NB4 (cell line): ENCODE results near the gene CFAP221.

Experiments used
- DNase-seq: peaks from one replicate; pipeline ENCODE4 v3.0.0; 2010; ENCODE audit warnings: low read depth
- H3K4me3 ChIP-seq: one replicate; pipeline ENCODE4 v1.5.1; 2011; ENCODE audit warnings: mild to moderate bottlenecking, low read depth, low read length, moderate library complexity
- MYC ChIP-seq: IDR thresholded peaks from 2 replicates; pipeline ENCODE4 v1.6.1; 2011; ENCODE audit warnings: low read depth, low read length
- POLR2A ChIP-seq: IDR thresholded peaks from 2 replicates; pipeline ENCODE4 v1.6.1; 2011; ENCODE audit warnings: mild to moderate bottlenecking; ENCODE audit not compliant: insufficient read length; ENCODE audit errors: extremely low read depth
- TF ChIP-seq, protein P1 (sequence below): IDR thresholded peaks from one replicate; pipeline ENCODE4 v1.5.1; 2012; ENCODE audit warnings: low read depth, low read length
- TF ChIP-seq, protein P2 (sequence below): IDR thresholded peaks from 2 replicates; pipeline ENCODE4 v1.6.1; 2011; ENCODE audit warnings: low read depth, low read length

The CFAP221 gene

DNA sequence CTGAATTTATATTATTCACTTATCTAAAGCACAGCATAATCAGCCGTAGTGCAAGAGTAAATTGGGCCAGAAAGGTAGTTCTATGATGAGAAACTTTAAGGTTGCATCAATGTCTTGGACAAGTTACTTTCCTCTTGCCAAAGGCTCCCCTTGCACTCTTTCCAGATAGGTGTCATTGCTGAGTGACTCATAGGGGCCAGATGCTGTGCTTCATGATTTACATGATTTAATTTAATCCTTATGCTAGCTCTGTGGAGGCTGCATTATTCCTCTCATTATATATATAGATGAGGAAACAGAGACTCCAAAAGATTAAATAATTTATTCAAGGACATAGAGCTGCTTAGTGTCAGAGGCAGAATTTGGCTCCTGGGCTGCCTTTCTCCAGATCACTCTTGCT lies 5.0 kb downstream of the CFAP221 start:
- TF ChIP-seq MYC: no peak
- TF ChIP-seq, protein P1, sequence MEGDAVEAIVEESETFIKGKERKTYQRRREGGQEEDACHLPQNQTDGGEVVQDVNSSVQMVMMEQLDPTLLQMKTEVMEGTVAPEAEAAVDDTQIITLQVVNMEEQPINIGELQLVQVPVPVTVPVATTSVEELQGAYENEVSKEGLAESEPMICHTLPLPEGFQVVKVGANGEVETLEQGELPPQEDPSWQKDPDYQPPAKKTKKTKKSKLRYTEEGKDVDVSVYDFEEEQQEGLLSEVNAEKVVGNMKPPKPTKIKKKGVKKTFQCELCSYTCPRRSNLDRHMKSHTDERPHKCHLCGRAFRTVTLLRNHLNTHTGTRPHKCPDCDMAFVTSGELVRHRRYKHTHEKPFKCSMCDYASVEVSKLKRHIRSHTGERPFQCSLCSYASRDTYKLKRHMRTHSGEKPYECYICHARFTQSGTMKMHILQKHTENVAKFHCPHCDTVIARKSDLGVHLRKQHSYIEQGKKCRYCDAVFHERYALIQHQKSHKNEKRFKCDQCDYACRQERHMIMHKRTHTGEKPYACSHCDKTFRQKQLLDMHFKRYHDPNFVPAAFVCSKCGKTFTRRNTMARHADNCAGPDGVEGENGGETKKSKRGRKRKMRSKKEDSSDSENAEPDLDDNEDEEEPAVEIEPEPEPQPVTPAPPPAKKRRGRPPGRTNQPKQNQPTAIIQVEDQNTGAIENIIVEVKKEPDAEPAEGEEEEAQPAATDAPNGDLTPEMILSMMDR: no peak
- TF ChIP-seq, protein P2, sequence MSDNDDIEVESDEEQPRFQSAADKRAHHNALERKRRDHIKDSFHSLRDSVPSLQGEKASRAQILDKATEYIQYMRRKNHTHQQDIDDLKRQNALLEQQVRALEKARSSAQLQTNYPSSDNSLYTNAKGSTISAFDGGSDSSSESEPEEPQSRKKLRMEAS: no peak
- TF ChIP-seq POLR2A: no peak

DNA sequence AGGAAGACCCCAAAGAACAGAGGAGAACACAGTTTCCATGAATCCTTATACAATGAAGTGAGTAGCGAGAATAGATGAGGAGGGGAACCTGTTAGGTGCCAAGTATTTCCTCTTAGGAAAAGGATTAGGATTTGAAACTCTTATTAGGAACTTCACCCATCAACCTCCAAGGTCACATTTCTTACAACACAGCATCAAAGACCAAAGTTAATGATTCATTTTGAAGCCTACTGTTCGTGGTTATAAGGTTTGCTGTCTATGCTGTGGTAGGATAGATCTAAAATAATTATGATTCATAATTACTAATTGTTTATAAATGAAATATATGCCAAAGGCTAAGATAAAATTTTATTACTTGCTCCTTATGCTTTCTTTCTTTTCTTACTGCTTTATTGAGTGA lies 6.1 kb downstream of the CFAP221 start:
- no peak for DNase-seq
- H3K4me3 ChIP-seq: no peak overlapping the region
- TF ChIP-seq, protein P2: no peak
- TF ChIP-seq, protein P1: no peak
- TF ChIP-seq POLR2A: no peak
- no peak for TF ChIP-seq MYC

More for the DNA sequence above, 5.0 kb downstream of the CFAP221 start:
- DNase-seq: no peak
- H3K4me3 ChIP-seq: no peak overlapping the region

DNA sequence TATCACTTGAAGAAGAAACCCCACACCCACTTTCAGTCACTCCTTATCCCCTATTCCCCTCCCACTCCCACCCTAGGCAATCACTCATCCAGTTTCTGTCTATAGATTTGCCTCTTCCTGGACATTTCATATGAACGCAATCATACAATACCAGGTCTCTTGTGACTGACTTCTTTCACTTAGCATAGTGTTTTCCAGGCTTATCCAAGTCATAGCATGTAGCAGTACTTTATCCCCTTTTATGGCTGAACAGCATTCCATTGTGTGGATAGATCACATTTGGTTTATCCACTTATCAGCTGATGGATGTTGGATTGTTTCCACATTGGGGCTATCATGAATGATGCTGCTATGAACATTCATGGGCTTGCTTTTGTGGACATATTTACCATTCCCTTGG lies 6.6 kb downstream of the CFAP221 start:
- H3K4me3 ChIP-seq: no peak overlapping the region
- DNase-seq: no peak

DNA sequence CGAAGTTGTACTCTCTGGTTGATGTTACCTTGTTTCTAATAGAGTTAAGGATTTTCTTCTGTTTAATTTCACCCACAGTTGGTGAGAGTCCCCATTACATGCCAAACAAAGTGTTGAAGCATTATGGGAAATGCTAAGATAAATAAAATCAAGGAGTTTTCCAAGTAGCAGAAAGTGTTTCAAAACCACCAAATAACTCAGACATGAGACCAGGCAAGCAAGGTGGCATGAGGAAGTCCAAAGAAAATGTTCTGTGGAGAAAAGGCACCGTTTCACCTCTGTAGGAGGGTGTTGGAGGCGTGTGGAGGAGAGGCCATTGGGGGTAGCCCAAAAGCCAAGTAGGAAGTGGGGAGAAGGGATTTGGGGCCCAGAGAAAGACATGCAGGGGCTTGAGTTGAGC lies 8.7 kb downstream of the CFAP221 start:
- no peak for TF ChIP-seq MYC
- TF ChIP-seq, protein P2: no peak
- no peak for TF ChIP-seq POLR2A
- TF ChIP-seq, protein P1: no peak
- H3K4me3 ChIP-seq: no peak overlapping the region
- no peak for DNase-seq

More for the DNA sequence above, 6.6 kb downstream of the CFAP221 start:
- TF ChIP-seq MYC (no peak), POLR2A (no peak)
- TF ChIP-seq, protein P2: no peak
- TF ChIP-seq, protein P1: no peak

DNA sequence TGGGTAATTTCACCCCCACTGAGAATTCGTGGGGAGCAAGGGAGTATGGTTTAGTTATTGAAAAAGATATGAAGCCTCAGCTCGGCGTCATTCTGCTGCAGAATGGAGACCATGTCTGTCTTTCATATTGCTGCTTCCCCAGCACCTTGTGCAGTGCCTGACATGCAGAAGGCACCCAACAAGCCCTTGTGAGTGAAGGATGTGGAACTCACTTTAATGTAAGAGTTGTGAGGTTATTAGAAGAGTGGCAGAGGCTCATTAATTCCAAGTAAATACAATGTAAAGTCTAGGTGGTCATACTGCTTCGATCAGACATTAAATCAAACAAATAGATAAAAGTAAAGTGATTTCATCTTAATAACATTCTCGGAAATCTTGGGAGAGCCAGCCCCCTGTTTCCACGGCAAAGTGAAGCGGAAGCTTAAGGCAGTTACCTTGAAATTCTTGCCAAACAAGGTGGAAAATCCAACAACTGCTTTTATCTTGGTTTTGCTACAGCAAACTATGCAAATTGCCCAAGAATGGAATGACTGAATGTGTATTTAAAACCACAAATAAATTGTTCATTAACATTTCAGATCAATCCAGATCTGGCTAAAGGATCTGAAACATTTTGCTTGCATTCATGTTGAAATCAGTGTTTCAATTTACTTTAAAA lies 9.6 kb downstream of the CFAP221 start:
- TF ChIP-seq, protein P2: no peak
- TF ChIP-seq MYC (no peak), POLR2A (no peak)
- TF ChIP-seq, protein P1: no peak
- no peak overlapping the region for H3K4me3 ChIP-seq
- no peak for DNase-seq
